ENCODE results near the gene LAMB1. TPM values are rescaled to one million over a fixed set of nuclear protein-coding genes. Genes with fewer than 3 reads are reported as not detected.
"Not testable (repeated sequence)": the region's sequence is repeated elsewhere in the genome, so short reads cannot be mapped to it uniquely, and the experiment has no call there.

Gene LAMB1
- total and polyA plus RNA-seq, 3 donors from 2014 or later: 42.0 to 65.2 (median 43.1) TPM

DNA sequence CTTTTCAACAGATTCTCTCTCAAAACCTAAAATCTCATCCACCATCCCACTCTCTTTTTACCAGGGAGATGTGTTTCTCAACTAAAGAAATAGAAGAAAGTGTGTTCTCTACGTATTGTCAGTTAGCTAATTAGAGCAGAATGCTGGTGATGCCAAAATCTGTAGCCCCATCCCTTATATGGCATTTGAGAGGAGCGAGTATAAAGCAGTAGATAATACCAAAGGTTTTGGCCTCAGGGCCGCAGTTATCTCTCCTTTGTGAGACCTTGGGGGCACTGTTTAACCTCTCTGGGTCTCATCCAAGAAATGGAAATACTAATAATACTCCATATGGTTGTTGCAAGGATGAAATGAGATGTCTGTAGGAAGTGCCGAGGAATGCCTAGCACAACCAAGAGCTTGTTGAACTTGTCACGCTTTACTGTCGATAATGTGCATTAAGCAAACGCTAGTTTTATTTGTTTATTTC is 112.4 kb downstream of the LAMB1 start:
- Histone ChIP-seq H3K4me3 (peak overlapping the region; percentile 79 to 84), H3K4me1 (peaks cover 7% of the 10 kb centered on the region), H3K27me3 (no peaks in the 10 kb centered on the region), H3K27ac (peak overlapping the region; percentile 93 to 95), H3K36me3 (ENCODE audit: low read depth, missing control alignments) (no peaks in the 10 kb centered on the region), H3K9me3 (no peaks in the 10 kb centered on the region)
- 1 to 3% methylated on average over 7 of the region's 7 CpGs for WGBS, 2 donors
- no peak for DNase-seq
- intact Hi-C loops (cut with DNase I; ENCODE audit: low total_unique reads): loop anchor here (10.0 kb wide), 1 partner anchor 114 kb away; the partner anchor contains the start of gene LAMB1
- no peak for TF ChIP-seq CTCF (IDR thresholded peaks at IDR 0.05)
- no peak for TF ChIP-seq POLR2A (IDR thresholded peaks at IDR 0.05)

GRCh38 chr7:107889992-107890391 is 113.0 kb downstream of the LAMB1 start:
- Histone ChIP-seq H3K4me3 (no peak overlapping the region), H3K4me1 (peaks cover 7% of the 10 kb centered on the region), H3K36me3 (ENCODE audit: low read depth, missing control alignments) (no peaks in the 10 kb centered on the region), H3K27ac (peak overlapping the region; percentile 93 to 95), H3K9me3 (no peaks in the 10 kb centered on the region), H3K27me3 (no peaks in the 10 kb centered on the region)
- WGBS, 2 donors: 37 to 64% methylated on average over 3 of the region's 3 CpGs
- intact Hi-C loops (cut with DNase I; ENCODE audit: low total_unique reads): loop anchor here (10.0 kb wide), 1 partner anchor 115 kb away; the partner anchor contains the start of gene LAMB1
- TF ChIP-seq CTCF (IDR thresholded peaks at IDR 0.05) (no peak), POLR2A (IDR thresholded peaks at IDR 0.05) (no peak)
- no peak for DNase-seq

- H3K27ac ChIP-seq; H3K36me3 ChIP-seq (ENCODE audit: low read depth, missing control alignments); DNase-seq; H3K4me1 ChIP-seq; intact Hi-C loops (cut with DNase I; ENCODE audit: low total_unique reads); H3K9me3 ChIP-seq; H3K27me3 ChIP-seq: not testable (repeated sequence)
- H3K4me3 ChIP-seq: peak overlapping the region; percentile 15 to 32
- 65 to 90% methylated on average over 4 to 19 of the region's 22 CpGs for WGBS, 2 donors
Measured at GRCh38 chr7:107887827-107888226, 115.1 kb downstream of the LAMB1 start.

GRCh38 chr7:107884066-107884818 is 118.7 kb downstream of the LAMB1 start:
- intact Hi-C loops (cut with DNase I; ENCODE audit: low total_unique reads): no loop called here
- Histone ChIP-seq H3K9me3 (no peaks in the 10 kb centered on the region), H3K36me3 (ENCODE audit: low read depth, missing control alignments) (no peaks in the 10 kb centered on the region), H3K27me3 (no peaks in the 10 kb centered on the region), H3K4me3 (no peak overlapping the region), H3K27ac (no peak overlapping the region), H3K4me1 (no peaks in the 10 kb centered on the region)
- TF ChIP-seq POLR2A (IDR thresholded peaks at IDR 0.05): no peak
- TF ChIP-seq CTCF (IDR thresholded peaks at IDR 0.05): no peak
- DNase-seq: no peak
- WGBS, 2 donors: 74 to 82% methylated on average over 6 of the region's 6 CpGs

DNA sequence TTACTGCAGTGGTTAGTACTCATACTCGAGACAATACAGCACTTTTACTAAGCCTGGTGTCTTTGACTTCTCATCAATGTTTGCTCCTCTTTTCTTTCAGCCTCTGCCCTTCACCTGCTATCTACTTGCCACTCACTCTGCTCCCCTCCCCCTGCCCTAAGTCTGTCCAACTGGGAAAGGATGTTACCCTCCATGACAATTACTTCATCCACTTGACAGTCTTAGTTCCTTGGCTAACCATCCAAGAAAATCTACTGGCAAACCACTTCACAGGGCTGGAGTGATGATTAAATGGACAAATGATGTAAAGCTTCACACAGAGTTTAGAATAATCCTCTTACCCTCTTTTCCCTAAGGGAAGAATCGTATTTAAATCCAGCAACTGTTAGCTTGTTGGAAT is 120.2 kb downstream of the LAMB1 start:
- TF ChIP-seq POLR2A (IDR thresholded peaks at IDR 0.05): no peak
- no peak for TF ChIP-seq CTCF (IDR thresholded peaks at IDR 0.05)
- no peak for DNase-seq
- Histone ChIP-seq H3K4me1 (no peaks in the 10 kb centered on the region), H3K36me3 (ENCODE audit: low read depth, missing control alignments) (no peaks in the 10 kb centered on the region), H3K27me3 (no peaks in the 10 kb centered on the region), H3K4me3 (no peak overlapping the region), H3K9me3 (no peaks in the 10 kb centered on the region), H3K27ac (no peak overlapping the region)
- intact Hi-C loops (cut with DNase I; ENCODE audit: low total_unique reads): no loop called here
- WGBS, 2 donors: 87 to 89% methylated on average over 2 of the region's 2 CpGs
